Neuronal stem cell (in vitro differentiated cells): ENCODE data around the gene MEIKIN.

Source experiments
- DNase-seq: peaks from one replicate; pipeline ENCODE4 v3.0.0-alpha.2; 2013; ENCODE audit warnings: low spot score
- H2AFZ ChIP-seq: one replicate; pipeline ENCODE4 v1.6.1; 2013; ENCODE audit warnings: mild to moderate bottlenecking, low read length, inconsistent platforms
- H2AK5ac ChIP-seq: 2 replicates; pipeline ENCODE4 v1.6.1; 2013; ENCODE audit warnings: low read depth, mild to moderate bottlenecking, inconsistent platforms, low read length, moderate library complexity, mixed read lengths
- H2BK120ac ChIP-seq: 2 replicates; pipeline ENCODE4 v1.6.1; 2013; ENCODE audit warnings: low read depth, mild to moderate bottlenecking, inconsistent platforms, low read length, moderate library complexity, mixed read lengths
- H2BK12ac ChIP-seq: one replicate; pipeline ENCODE4 v1.6.1; 2013; ENCODE audit warnings: low read length, inconsistent platforms
- H2BK15ac ChIP-seq: 2 replicates; pipeline ENCODE4 v1.6.1; 2013; ENCODE audit warnings: mild to moderate bottlenecking, low read length, inconsistent platforms, mixed read lengths
- H2BK5ac ChIP-seq: one replicate; pipeline ENCODE4 v1.6.1; 2013; ENCODE audit warnings: inconsistent platforms, mild to moderate bottlenecking, low read length, moderate library complexity
- H3K14ac ChIP-seq: one replicate; pipeline ENCODE4 v1.6.1; 2013; ENCODE audit warnings: low read length, inconsistent platforms
- H3K18ac ChIP-seq: 2 replicates; pipeline ENCODE4 v1.6.1; 2013; ENCODE audit warnings: low read length, inconsistent platforms
- H3K23ac ChIP-seq: 2 replicates; pipeline ENCODE4 v1.6.1; 2013; ENCODE audit warnings: low read depth, mild to moderate bottlenecking, mixed read lengths, low read length, inconsistent platforms; ENCODE audit not compliant: poor library complexity
- H3K27ac ChIP-seq: replicated peaks from 3 replicates; pipeline ENCODE4 v1.5.1; 2013; ENCODE audit warnings: low read length, inconsistent platforms
- H3K27me3 ChIP-seq, 3 experiments: 2 replicates each; pipeline ENCODE4 v1.6.1; 2013; ENCODE audit warnings: low read length in 3 of 3, mild to moderate bottlenecking in 2 of 3, inconsistent platforms in 1 of 3, low read depth in 1 of 3, mixed read lengths in 1 of 3, moderate library complexity in 1 of 3; ENCODE audit not compliant: control insufficient read depth in 3 of 3, insufficient read depth in 3 of 3
- H3K36me3 ChIP-seq, 2 donors: replicated peaks in 1 of 2; 2 replicates each; pipeline ENCODE4 v1.6.1; 2013; ENCODE audit warnings: low read length in 2 of 2; ENCODE audit not compliant: control insufficient read depth in 2 of 2, insufficient read depth in 2 of 2
- H3K4ac ChIP-seq: 2 replicates; pipeline ENCODE4 v1.6.1; 2013; ENCODE audit warnings: inconsistent platforms, mild to moderate bottlenecking, low read length, moderate library complexity
- H3K4me1 ChIP-seq, 2 donors: 1 replicate in 1 of 2; 2 replicates in 1 of 2; pipeline ENCODE4 v1.6.1; 2013; ENCODE audit warnings: low read length in 2 of 2, low read depth in 1 of 2; ENCODE audit not compliant: control insufficient read depth in 2 of 2, insufficient read depth in 1 of 2
- H3K4me2 ChIP-seq: one replicate; pipeline ENCODE4 v1.6.1; 2013; ENCODE audit warnings: mild to moderate bottlenecking, low read length, inconsistent platforms; ENCODE audit not compliant: insufficient read depth, poor library complexity, severe bottlenecking
- H3K4me3 ChIP-seq, 2 donors: 2 replicates each; pipeline ENCODE4 v1.5.1; 2013; ENCODE audit warnings: low read length in 2 of 2, mild to moderate bottlenecking in 2 of 2, inconsistent platforms in 1 of 2, moderate library complexity in 1 of 2
- H3K79me1 ChIP-seq: one replicate; pipeline ENCODE4 v1.6.1; 2013; ENCODE audit warnings: low read depth, mild to moderate bottlenecking, inconsistent platforms, low read length, moderate library complexity
- H3K9ac ChIP-seq: one replicate; pipeline ENCODE4 v1.6.1; 2013; ENCODE audit warnings: mild to moderate bottlenecking, low read depth, low read length, inconsistent platforms; ENCODE audit not compliant: poor library complexity
- H3K9me3 ChIP-seq, 2 donors: replicated peaks in 1 of 2; 2 replicates each; pipeline versions ENCODE3 to v1.6.1; 2013; ENCODE audit warnings: low read length in 2 of 2, mild to moderate bottlenecking in 2 of 2, inconsistent platforms in 1 of 2, low read depth in 1 of 2, mixed read lengths in 1 of 2, moderate library complexity in 1 of 2; ENCODE audit not compliant: control insufficient read depth in 2 of 2, insufficient read depth in 1 of 2
- H4K8ac ChIP-seq: one replicate; pipeline ENCODE4 v1.6.1; 2013; ENCODE audit warnings: low read depth, mild to moderate bottlenecking, inconsistent platforms, low read length, moderate library complexity
- H4K91ac ChIP-seq: one replicate; pipeline ENCODE4 v1.6.1; 2013; ENCODE audit warnings: low read length, low read depth, mild to moderate bottlenecking, inconsistent platforms; ENCODE audit not compliant: poor library complexity
- WGBS, 2 donors: extraction: QIAGEN DNeasy Blood & Tissue Kit; methylation state at CpG; one replicate each; pipeline ENCODE4 v1.1.7; 2013; ENCODE audit warnings: missing lambda C conversion rate in 2 of 2, mixed read lengths in 1 of 2; ENCODE audit not compliant: insufficient read length in 2 of 2, insufficient replicate concordance in 1 of 2; ENCODE audit errors: extremely low coverage in 2 of 2; 5-methylcytosine and 5-hydroxymethylcytosine counted together

MEIKIN gene

DNA sequence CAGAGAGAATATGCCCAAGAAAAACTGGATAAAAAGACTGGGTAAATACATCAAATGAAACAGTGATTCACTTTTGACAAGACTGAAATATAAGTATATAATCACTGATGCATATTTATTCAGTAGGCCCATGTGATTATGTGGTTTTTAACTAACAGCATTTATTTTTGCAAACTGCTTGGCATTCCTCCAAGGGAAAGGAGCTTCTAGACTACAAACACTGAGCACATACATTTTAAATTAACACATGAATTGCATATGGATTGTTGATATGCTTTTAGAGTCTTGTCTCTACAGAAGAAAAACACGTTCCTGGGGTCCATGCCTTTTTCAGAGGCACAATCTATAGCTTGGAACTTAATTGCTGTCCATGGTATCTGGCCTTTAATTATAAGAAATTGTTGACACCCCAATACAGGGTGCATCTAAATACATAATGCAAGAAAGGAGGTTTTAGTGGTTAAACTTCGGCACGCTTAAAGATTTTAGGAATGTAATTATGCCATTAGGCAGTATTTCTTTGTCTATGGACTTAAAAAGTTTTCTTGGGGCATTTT is 6.9 kb upstream of the MEIKIN start:
- Histone ChIP-seq H3K4me1 (peaks cover 0 to 2% of the 10 kb centered on the region in 2 donors), H3K18ac (no peak overlapping the region), H3K27ac (no peak overlapping the region), H3K4ac (no peak overlapping the region), H2AFZ (no peak overlapping the region), H2BK12ac (no peak overlapping the region), H3K14ac (no peak overlapping the region), H3K79me1 (no peaks in the 10 kb centered on the region), H3K9ac (no peak overlapping the region), H4K91ac (no peak overlapping the region), H4K8ac (no peak overlapping the region), H2BK120ac (no peak overlapping the region), H3K4me2 (no peak overlapping the region), H3K36me3 (no peaks in the 10 kb centered on the region), H3K23ac (no peak overlapping the region), H2BK5ac (no peak overlapping the region), H3K4me3 (no peak overlapping the region), H2BK15ac (no peak overlapping the region), H2AK5ac (no peak overlapping the region), H3K9me3 (no peaks in the 10 kb centered on the region), H3K27me3 (no peaks in the 10 kb centered on the region)
- no CpG with 5 or more reads among the region's 3 CpGs for WGBS, 2 donors
- no peak for DNase-seq

- DNase-seq = no peak
- Histone ChIP-seq H3K4me3 (no peak overlapping the region), H3K4ac (no peak overlapping the region), H2AFZ (no peak overlapping the region), H3K4me1 (no peaks in the 10 kb centered on the region), H3K27ac (no peak overlapping the region), H2BK12ac (no peak overlapping the region), H2BK5ac (no peak overlapping the region), H2AK5ac (no peak overlapping the region), H4K8ac (no peak overlapping the region), H3K9me3 (no peaks in the 10 kb centered on the region), H3K18ac (no peak overlapping the region), H3K36me3 (no peaks in the 10 kb centered on the region), H3K14ac (no peak overlapping the region), H3K27me3 (no peaks in the 10 kb centered on the region), H4K91ac (no peak overlapping the region), H2BK15ac (no peak overlapping the region), H3K4me2 (no peak overlapping the region), H3K9ac (no peak overlapping the region), H3K23ac (no peak overlapping the region), H2BK120ac (no peak overlapping the region), H3K79me1 (no peaks in the 10 kb centered on the region)
- WGBS, 2 donors = no CpG with 5 or more reads among the region's 1 CpG
Observed at GRCh38 chr5:131950706-131951105, 5.2 kb upstream of the MEIKIN start.

GRCh38 chr5:131947445-131947844 is 2.0 kb upstream of the MEIKIN start:
- Histone ChIP-seq H2BK15ac (no peak overlapping the region), H3K27ac (no peak overlapping the region), H3K23ac (no peak overlapping the region), H3K79me1 (no peaks in the 10 kb centered on the region), H2BK120ac (no peak overlapping the region), H3K4ac (no peak overlapping the region), H3K36me3 (no peaks in the 10 kb centered on the region), H3K4me2 (no peak overlapping the region), H2AK5ac (no peak overlapping the region), H3K14ac (no peak overlapping the region), H2BK5ac (no peak overlapping the region), H2AFZ (no peak overlapping the region), H4K8ac (no peak overlapping the region), H3K9me3 (no peaks in the 10 kb centered on the region), H4K91ac (no peak overlapping the region), H2BK12ac (no peak overlapping the region), H3K27me3 (no peaks in the 10 kb centered on the region), H3K4me1 (no peaks in the 10 kb centered on the region), H3K9ac (no peak overlapping the region), H3K18ac (no peak overlapping the region), H3K4me3 (no peak overlapping the region)
- no peak for DNase-seq
- no CpG with 5 or more reads among the region's 2 CpGs for WGBS, 2 donors

DNA sequence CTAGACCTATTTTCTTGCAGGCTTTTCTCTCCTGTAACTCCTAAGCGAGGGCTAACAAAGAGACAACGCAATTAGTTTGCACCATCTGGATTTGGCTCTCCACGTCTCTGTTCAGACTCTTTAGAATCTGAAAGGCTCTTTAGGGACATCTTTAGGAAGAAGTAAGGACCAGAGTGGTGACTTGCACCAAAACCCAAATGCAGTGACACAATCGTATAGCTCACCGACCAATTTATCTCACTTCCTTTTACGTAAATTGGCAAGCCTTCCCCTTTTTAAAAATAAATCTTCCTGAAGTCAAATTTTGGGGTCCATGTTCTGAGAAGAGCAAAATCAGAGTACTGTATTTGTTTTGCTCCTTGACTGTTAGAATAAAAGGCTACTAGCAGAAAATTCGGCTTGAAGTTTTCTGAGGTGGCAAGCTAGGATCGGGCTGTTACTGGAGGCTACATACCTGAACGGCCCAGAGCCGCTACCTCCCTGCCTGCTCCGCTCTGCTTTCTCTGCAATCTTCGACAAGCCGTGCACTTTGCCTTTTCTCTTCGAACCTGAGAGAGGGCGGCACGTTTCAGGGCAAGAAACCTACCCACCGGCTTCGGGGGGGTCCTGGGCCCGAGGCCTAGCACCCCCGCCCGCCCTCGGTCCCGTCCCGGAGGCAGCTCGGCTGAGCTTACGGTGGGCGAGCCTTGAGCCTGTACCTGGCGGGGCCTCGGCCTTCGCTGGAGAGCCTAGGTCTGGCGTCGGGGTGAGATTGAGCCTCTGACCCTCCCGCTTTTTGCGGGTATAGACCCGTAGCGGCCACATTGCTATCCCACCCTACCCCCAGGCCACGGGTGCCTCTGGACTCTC is 537 bp downstream of the MEIKIN start:
- Histone ChIP-seq H3K79me1 (no peaks in the 10 kb centered on the region), H3K4ac (no peak overlapping the region), H3K4me1 (no peaks in the 10 kb centered on the region), H4K91ac (no peak overlapping the region), H3K36me3 (no peaks in the 10 kb centered on the region), H3K14ac (no peak overlapping the region), H2BK5ac (no peak overlapping the region), H3K18ac (no peak overlapping the region), H2AK5ac (no peak overlapping the region), H3K9me3 (no peaks in the 10 kb centered on the region), H3K23ac (no peak overlapping the region), H2BK15ac (no peak overlapping the region), H2BK120ac (no peak overlapping the region), H4K8ac (no peak overlapping the region), H3K9ac (no peak overlapping the region), H2BK12ac (no peak overlapping the region), H3K4me3 (no peak overlapping the region), H3K4me2 (no peak overlapping the region), H3K27me3 (no peaks in the 10 kb centered on the region), H2AFZ (no peak overlapping the region), H3K27ac (no peak overlapping the region)
- no CpG with 5 or more reads among the region's 37 CpGs for WGBS, 2 donors
- no peak for DNase-seq
